Measurements from ENCODE around the gene ZNF358. TPM values are rescaled to one million over a fixed set of nuclear protein-coding genes. Genes with fewer than 3 reads are reported as not detected.

The ZNF358 gene
- total and polyA plus RNA-seq, 2 donors (not counting 3 experiments of a cell fraction or from before 2014, with no cell fraction given) = 51.2 to 83.2 TPM

- H3K79me2 ChIP-seq (ENCODE audit: control insufficient read depth, insufficient read depth, low read length) = no peaks in the 10 kb centered on the region
- BruUV-seq (replicated peaks) = no TSS peak
- H3K9ac ChIP-seq (replicated peaks; ENCODE audit: extremely low read depth, insufficient read depth, low read length) = no peak overlapping the region
- CTCF ChIA-PET = interaction anchor here (0.7 to 0.9 kb wide), 2 partner anchors 28 to 258 kb away, joined by 3 read pairs; no protein-coding TSS in a partner anchor
- no peaks in the 10 kb centered on the region for H3K27me3 ChIP-seq (ENCODE audit: control insufficient read depth in 2 of 2, insufficient read depth in 2 of 2, low read length in 2 of 2)
- no peak overlapping the region for H3K4me2 ChIP-seq (ENCODE audit: insufficient read depth, low read length)
- H3K27ac ChIP-seq (ENCODE audit: insufficient read depth, low read depth, low read length) = no peak overlapping the region
- intact Hi-C loops (cut with micrococcal nuclease) (no loop called here), dilution Hi-C loops (cut with MboI; ENCODE audit: extremely low pct_ligation_motif_present, low sequenced_read_pairs) (no loop called here)
- H4K20me1 ChIP-seq (replicated peaks; ENCODE audit: control insufficient read depth, extremely low read depth, insufficient read depth, low read length) = no peaks in the 10 kb centered on the region
- no peak overlapping the region for H2AFZ ChIP-seq (ENCODE audit: low read depth, low read length)
- H3K36me3 ChIP-seq (ENCODE audit: control insufficient read depth in 2 of 2, extremely low read depth in 1 of 2, insufficient read depth in 2 of 2, low read length in 2 of 2) = peaks cover 9 to 30% of the 10 kb centered on the region in 2 experiments
- DNase-seq (ENCODE audit: low read depth, low spot score) (peak; percentile 25), FAIRE-seq (peak; percentile 84)
- H3K9me1 ChIP-seq (replicated peaks; ENCODE audit: control insufficient read depth, extremely low read depth, insufficient read depth, low read length) = no peaks in the 10 kb centered on the region
- H3K9me3 ChIP-seq (replicated peaks; ENCODE audit: control insufficient read depth, insufficient read depth, low read length) = no peaks in the 10 kb centered on the region
- H3K4me1 ChIP-seq (ENCODE audit: control insufficient read depth, extremely low read depth, insufficient read depth, low read length) = peaks cover 5% of the 10 kb centered on the region
- H3K4me3 ChIP-seq (replicated peaks in 1 of 3; ENCODE audit: insufficient read depth in 1 of 3, low read depth in 1 of 3, low read length in 3 of 3) = no peak overlapping the region
- POLR2A ChIA-PET = no interaction called here
- TF ChIP-seq MYC (IDR thresholded peaks at IDR 0.05; ENCODE audit: low read depth, low read length) (no peak), JUN (IDR thresholded peaks at IDR 0.05; ENCODE audit: borderline replicate concordance, insufficient read depth, insufficient read length, low read depth) (no peak), POLR2A (IDR thresholded peaks at IDR 0.05; ENCODE audit: low read depth, low read length) (no peak), EZH2 (IDR thresholded peaks at IDR 0.05; ENCODE audit: borderline replicate concordance, low read depth, low read length, severe bottlenecking) (no peak), FOS (IDR thresholded peaks at IDR 0.05; ENCODE audit: borderline replicate concordance, insufficient read depth, low read length) (no peak), POLR2AphosphoS5 (IDR thresholded peaks at IDR 0.05; ENCODE audit: insufficient read depth, low read depth, low read length) (no peak), MAX (IDR thresholded peaks at IDR 0.05; ENCODE audit: insufficient read depth, insufficient read length) (no peak), GATA2 (IDR thresholded peaks at IDR 0.05; ENCODE audit: insufficient read depth, insufficient read length, low read depth, low read length) (no peak)
- TF ChIP-seq, protein P1, sequence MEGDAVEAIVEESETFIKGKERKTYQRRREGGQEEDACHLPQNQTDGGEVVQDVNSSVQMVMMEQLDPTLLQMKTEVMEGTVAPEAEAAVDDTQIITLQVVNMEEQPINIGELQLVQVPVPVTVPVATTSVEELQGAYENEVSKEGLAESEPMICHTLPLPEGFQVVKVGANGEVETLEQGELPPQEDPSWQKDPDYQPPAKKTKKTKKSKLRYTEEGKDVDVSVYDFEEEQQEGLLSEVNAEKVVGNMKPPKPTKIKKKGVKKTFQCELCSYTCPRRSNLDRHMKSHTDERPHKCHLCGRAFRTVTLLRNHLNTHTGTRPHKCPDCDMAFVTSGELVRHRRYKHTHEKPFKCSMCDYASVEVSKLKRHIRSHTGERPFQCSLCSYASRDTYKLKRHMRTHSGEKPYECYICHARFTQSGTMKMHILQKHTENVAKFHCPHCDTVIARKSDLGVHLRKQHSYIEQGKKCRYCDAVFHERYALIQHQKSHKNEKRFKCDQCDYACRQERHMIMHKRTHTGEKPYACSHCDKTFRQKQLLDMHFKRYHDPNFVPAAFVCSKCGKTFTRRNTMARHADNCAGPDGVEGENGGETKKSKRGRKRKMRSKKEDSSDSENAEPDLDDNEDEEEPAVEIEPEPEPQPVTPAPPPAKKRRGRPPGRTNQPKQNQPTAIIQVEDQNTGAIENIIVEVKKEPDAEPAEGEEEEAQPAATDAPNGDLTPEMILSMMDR (IDR thresholded peaks at IDR 0.05; ENCODE audit: extremely low read depth in 1 of 2, insufficient read depth in 1 of 2, low read depth in 1 of 2, low read length in 2 of 2) = no peak
These were observed 25.0 kb downstream of the ZNF358 start for GRCh38 chr19:7540761-7541474.
